Chondrocyte (in vitro differentiated cells): Measurements from ENCODE around the gene CXCL9. TPM values are rescaled to one million over a fixed set of nuclear protein-coding genes. Genes with fewer than 3 reads are reported as not detected.

Source experiments
- DNase-seq: peaks from one replicate; pipeline ENCODE4 v3.0.0; 2021; ENCODE audit warnings: mixed read lengths, low spot score
- H3K27ac Mint-ChIP-seq: one replicate; pipeline ENCODE4 v1.8.0; 2021; ENCODE audit warnings: mild to moderate bottlenecking, moderate library complexity, mixed read lengths; ENCODE audit not compliant: unreplicated experiment
- H3K27me3 Mint-ChIP-seq: 2 replicates; pipeline ENCODE4 v1.8.0; 2021; ENCODE audit warnings: low read depth, mixed read lengths
- H3K36me3 Mint-ChIP-seq: 2 replicates; pipeline ENCODE4 v1.8.0; 2021; ENCODE audit warnings: low read depth, mixed read lengths
- H3K4me1 Mint-ChIP-seq: 2 replicates; pipeline ENCODE4 v1.8.0; 2021; ENCODE audit warnings: low read depth, mild to moderate bottlenecking, mixed read lengths
- H3K4me3 Mint-ChIP-seq: one replicate; pipeline ENCODE4 v1.8.0; 2021; ENCODE audit warnings: mild to moderate bottlenecking, moderate library complexity, mixed read lengths; ENCODE audit not compliant: unreplicated experiment
- H3K9me3 Mint-ChIP-seq: 2 replicates; pipeline ENCODE4 v1.8.0; 2021; ENCODE audit warnings: low read depth, mixed read lengths
- total RNA-seq: library from RNA; stranded (reverse); gene quantifications from 3 replicates; pipeline ENCODE4 v1.2.1, GENCODE V29; 2021
- TF ChIP-seq, protein P1 (sequence below): fragments of 200-600 bp; sonication (generic); IDR thresholded peaks from 2 replicates; pipeline ENCODE4 v1.5.0; 2021; ENCODE audit warnings: antibody characterized with exemption, mild to moderate bottlenecking, moderate library complexity

Gene CXCL9
- total RNA-seq, 1 donor from 2014 or later = not detected

DNA sequence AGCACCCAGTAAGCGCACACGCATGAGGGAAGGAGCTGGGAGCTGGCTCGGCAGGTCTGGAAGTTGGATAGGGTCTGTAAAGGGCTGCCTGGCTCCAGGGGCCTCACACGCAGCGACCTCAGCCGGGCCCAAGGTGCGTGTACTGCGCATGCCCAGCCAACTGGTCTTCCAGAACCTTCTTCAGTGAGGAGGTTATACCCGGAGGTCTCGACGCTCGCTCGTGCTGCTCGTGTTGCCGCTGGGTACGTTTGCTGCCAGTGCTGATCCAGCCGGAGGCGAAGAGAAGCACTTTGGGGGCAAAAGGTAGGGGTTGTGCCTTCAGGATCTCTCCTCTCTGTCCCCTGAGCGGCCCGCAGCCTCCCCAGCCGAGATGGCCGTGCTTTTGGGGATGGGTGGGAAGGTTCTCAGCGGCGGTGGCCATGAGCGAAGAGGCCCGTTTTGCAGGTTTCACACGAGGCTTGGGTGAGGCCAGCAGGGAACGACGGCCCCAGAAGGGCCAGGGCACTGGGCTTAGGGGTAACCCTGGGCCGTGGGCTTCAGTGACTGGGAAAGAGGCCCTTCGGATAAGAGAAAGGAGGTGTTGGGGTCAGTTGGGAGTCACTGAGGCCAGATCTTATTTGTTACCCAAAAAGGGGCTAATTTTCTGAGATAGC, 3.8 kb upstream of the CXCL9 start:
- H3K27ac Mint-ChIP-seq = peak overlapping the region; percentile 79
- peaks cover 14% of the 10 kb centered on the region for H3K4me1 Mint-ChIP-seq
- H3K4me3 Mint-ChIP-seq = no peak overlapping the region
- H3K36me3 Mint-ChIP-seq = no peaks in the 10 kb centered on the region
- H3K27me3 Mint-ChIP-seq = peaks cover 15% of the 10 kb centered on the region
- H3K9me3 Mint-ChIP-seq = no peaks in the 10 kb centered on the region
- TF ChIP-seq, protein P1, sequence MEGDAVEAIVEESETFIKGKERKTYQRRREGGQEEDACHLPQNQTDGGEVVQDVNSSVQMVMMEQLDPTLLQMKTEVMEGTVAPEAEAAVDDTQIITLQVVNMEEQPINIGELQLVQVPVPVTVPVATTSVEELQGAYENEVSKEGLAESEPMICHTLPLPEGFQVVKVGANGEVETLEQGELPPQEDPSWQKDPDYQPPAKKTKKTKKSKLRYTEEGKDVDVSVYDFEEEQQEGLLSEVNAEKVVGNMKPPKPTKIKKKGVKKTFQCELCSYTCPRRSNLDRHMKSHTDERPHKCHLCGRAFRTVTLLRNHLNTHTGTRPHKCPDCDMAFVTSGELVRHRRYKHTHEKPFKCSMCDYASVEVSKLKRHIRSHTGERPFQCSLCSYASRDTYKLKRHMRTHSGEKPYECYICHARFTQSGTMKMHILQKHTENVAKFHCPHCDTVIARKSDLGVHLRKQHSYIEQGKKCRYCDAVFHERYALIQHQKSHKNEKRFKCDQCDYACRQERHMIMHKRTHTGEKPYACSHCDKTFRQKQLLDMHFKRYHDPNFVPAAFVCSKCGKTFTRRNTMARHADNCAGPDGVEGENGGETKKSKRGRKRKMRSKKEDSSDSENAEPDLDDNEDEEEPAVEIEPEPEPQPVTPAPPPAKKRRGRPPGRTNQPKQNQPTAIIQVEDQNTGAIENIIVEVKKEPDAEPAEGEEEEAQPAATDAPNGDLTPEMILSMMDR = no peak
- DNase-seq = no peak

DNA sequence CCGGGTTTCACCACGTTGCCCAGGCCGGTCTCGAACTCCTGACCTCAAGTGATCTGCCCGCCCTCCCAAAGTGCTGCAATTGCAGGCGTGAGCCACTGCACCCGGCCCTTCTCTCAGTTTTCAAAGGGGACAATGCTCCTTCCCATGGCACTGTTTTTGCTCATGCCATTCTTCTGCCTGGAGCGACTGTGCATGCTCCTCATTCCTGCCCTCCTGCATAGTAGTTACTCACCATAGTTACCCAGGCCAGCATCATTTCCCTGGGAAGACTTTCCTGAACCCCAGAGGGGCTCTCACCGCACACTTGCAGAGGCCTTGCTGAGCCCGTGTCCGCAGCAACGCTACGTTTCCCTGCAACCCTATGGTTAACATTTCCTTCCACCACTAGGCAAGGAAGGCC, 3.3 kb upstream of the CXCL9 start:
- H3K36me3 Mint-ChIP-seq = no peaks in the 10 kb centered on the region
- H3K4me1 Mint-ChIP-seq = peaks cover 14% of the 10 kb centered on the region
- no peak for DNase-seq
- H3K27me3 Mint-ChIP-seq = peaks cover 20% of the 10 kb centered on the region
- H3K4me3 Mint-ChIP-seq = no peak overlapping the region
- no peaks in the 10 kb centered on the region for H3K9me3 Mint-ChIP-seq
- no peak overlapping the region for H3K27ac Mint-ChIP-seq
- TF ChIP-seq, protein P1 = no peak

DNA sequence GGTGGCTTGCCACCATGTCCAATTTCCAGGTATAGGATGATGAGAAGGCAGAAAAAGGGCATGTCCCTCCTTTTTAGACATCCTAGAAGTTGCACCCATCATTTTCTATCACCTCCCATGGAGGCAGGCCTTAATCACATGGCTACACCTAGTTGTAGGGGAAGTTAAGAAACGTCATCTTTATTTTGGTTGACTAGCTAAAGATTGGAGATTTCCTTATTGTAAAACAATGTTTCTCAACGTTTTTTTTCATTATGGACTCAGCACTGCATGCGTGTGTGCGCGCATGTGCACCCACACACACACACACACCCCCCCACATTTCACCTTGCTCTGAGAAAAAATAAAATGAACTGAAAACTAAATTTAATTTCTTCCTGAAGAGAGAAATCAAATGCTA, 2.0 kb upstream of the CXCL9 start:
- H3K9me3 Mint-ChIP-seq = no peaks in the 10 kb centered on the region
- no peak overlapping the region for H3K4me3 Mint-ChIP-seq
- TF ChIP-seq, protein P1 = no peak
- no peak overlapping the region for H3K27ac Mint-ChIP-seq
- DNase-seq = no peak
- H3K27me3 Mint-ChIP-seq = peaks cover 23% of the 10 kb centered on the region
- peaks cover 14% of the 10 kb centered on the region for H3K4me1 Mint-ChIP-seq
- H3K36me3 Mint-ChIP-seq = no peaks in the 10 kb centered on the region

DNA sequence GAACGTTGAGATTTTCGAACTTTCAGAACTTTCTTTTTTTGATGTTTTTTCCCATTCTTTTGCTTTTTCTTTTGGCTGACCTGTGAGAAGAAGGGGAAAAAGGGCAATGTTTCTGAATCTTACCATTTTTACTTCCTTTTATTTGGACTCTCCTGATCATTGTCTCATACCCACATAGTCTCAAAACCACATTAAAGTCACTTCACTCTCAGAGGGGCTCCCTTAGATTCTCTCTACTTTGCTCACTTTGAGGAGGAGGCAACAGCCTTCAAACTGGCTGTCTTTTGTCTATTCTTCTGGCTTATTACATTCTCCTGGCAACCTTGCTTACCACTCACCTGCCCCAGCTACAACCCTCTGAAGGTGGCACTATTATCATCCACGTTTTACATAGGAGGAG, 3.7 kb downstream of the CXCL9 start:
- H3K27ac Mint-ChIP-seq = no peak overlapping the region
- no peaks in the 10 kb centered on the region for H3K9me3 Mint-ChIP-seq
- H3K4me3 Mint-ChIP-seq = no peak overlapping the region
- peaks cover 28% of the 10 kb centered on the region for H3K27me3 Mint-ChIP-seq
- DNase-seq = no peak
- no peaks in the 10 kb centered on the region for H3K4me1 Mint-ChIP-seq
- TF ChIP-seq, protein P1 = no peak
- H3K36me3 Mint-ChIP-seq = peaks cover 2% of the 10 kb centered on the region

DNA sequence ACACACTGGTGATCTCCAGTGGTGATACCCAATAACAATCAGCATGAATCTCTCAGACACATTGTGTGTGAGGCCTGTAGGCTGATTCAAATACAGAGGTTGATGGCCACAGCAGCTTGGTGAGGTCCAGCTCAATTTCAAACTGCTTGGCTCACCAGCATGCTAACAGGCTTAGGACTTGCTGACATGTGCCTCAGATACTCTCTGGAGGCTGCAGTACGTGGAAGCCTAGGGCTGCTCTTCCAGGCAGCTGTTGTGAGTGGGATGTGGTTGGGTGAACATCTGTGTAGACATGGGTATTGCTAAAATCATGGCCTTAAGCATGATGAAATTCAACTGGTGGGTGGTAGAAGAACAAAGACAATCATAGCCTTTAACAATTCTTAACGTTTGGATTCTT, 4.3 kb downstream of the CXCL9 start:
- TF ChIP-seq, protein P1 = no peak
- Mint-ChIP-seq H3K4me3 (no peak overlapping the region), H3K4me1 (no peaks in the 10 kb centered on the region), H3K27me3 (peaks cover 25% of the 10 kb centered on the region), H3K27ac (no peak overlapping the region), H3K9me3 (no peaks in the 10 kb centered on the region), H3K36me3 (peaks cover 2% of the 10 kb centered on the region)
- DNase-seq = no peak
